GM12878 (cell line): ENCODE measurements around the gene PDZD7. TPM values are rescaled to one million over a fixed set of nuclear protein-coding genes. Genes with fewer than 3 reads are reported as not detected.
A peak's percentile ranks its signal among the peaks of the same experiment; 100 is the strongest.

Experiments
- ATAC-seq: fragments of 200-7000 bp; cut with Tn5 transposase; 3 replicates; pipeline ENCODE4 v1.9.1; 2020; ENCODE audit warnings: mild to moderate bottlenecking, moderate library complexity
- BruUV-seq: library from RNA; stranded (reverse); fragments of 400-500 nt; replicated peaks from 2 replicates; lab custom pipeline; 2021; lab: Mats Ljungman, UMichigan
- CTCF ChIA-PET: fragments of 300-600 bp; sonication (Branson Sonifier 250); formaldehyde crosslinking; extraction: SDS; loops from one replicate; lab custom pipeline; 2021; ENCODE audit warnings: inconsistent platforms; lab: Yijun Ruan, JAX
- POLR2A ChIA-PET: fragments of 350-600 bp; formaldehyde crosslinking; extraction: SDS; loops from one replicate; lab custom pipeline; 2021; ENCODE audit warnings: inconsistent platforms; lab: Charles Lee
- RAD21 ChIA-PET: fragments of 300-600 bp; sonication (Branson Sonifier 250); formaldehyde crosslinking; loops from one replicate; lab custom pipeline; 2023; ENCODE audit warnings: antibody characterized with exemption; ENCODE audit not compliant: unreplicated experiment; lab: Charles Lee
- SMC1A ChIA-PET: fragments of 300-600 bp; sonication (Branson Sonifier 250); formaldehyde crosslinking; loops from one replicate; lab custom pipeline; 2023; ENCODE audit not compliant: unreplicated experiment, uncharacterized antibody; lab: Charles Lee
- DNase-seq: peaks from one replicate; pipeline ENCODE4 v3.0.0-alpha.2; 2011; ENCODE audit warnings: low read depth, low spot score
- FAIRE-seq: peaks from 3 replicates; lab custom pipeline; 2011; peaks lifted over from hg19 to GRCh38; lab: Jason Lieb, UNC
- H2AFZ ChIP-seq: 2 replicates; pipeline ENCODE4 v1.6.0; 2011; ENCODE audit warnings: low read depth, low read length, control low read depth; ENCODE audit not compliant: control insufficient read depth
- H3K27ac ChIP-seq: 2 replicates; pipeline ENCODE4 v1.5.1; 2011; ENCODE audit warnings: control low read depth; ENCODE audit not compliant: control insufficient read depth, insufficient read depth
- H3K27me3 ChIP-seq, 2 experiments: replicated peaks in 1 of 2; 2 replicates each; pipeline versions ENCODE4 v1.6.0 to v1.6.1; 2011; ENCODE audit warnings: low read length in 1 of 2; ENCODE audit not compliant: control insufficient read depth in 2 of 2, insufficient read depth in 2 of 2
- H3K36me3 ChIP-seq, 2 experiments: 2 replicates each; pipeline ENCODE4 v1.5.1; 2011; ENCODE audit warnings: low read length in 1 of 2; ENCODE audit not compliant: control insufficient read depth in 2 of 2, insufficient read depth in 2 of 2
- H3K4me1 ChIP-seq: 2 replicates; pipeline ENCODE4 v1.6.1; 2011; ENCODE audit warnings: mild to moderate bottlenecking, low read length, moderate library complexity, mixed read lengths; ENCODE audit not compliant: control insufficient read depth, insufficient read depth
- H3K4me2 ChIP-seq: 2 replicates; pipeline ENCODE4 v1.6.0; 2011; ENCODE audit warnings: control low read depth; ENCODE audit not compliant: control insufficient read depth, insufficient read depth
- H3K4me3 ChIP-seq: fragments of 200-600 bp; sonication (generic); 2 replicates; pipeline ENCODE4 v1.5.1; 2016
- H3K79me2 ChIP-seq: 2 replicates; pipeline ENCODE4 v1.6.0; 2011; ENCODE audit warnings: low read length; ENCODE audit not compliant: control insufficient read depth, insufficient read depth
- H3K9ac ChIP-seq: 2 replicates; pipeline ENCODE4 v1.8.0; 2011; ENCODE audit warnings: low read length, control low read depth, mixed read lengths; ENCODE audit not compliant: control insufficient read depth, insufficient read depth
- H3K9me3 ChIP-seq: replicated peaks from 3 replicates; pipeline ENCODE4 v1.5.1; 2011; ENCODE audit warnings: mild to moderate bottlenecking, low read length; ENCODE audit not compliant: control insufficient read depth, insufficient read depth
- H4K20me1 ChIP-seq: 2 replicates; pipeline ENCODE4 v1.6.0; 2011; ENCODE audit not compliant: control insufficient read depth, insufficient read depth
- IKZF1 ChIP-seq: fragments of 450-650 bp; conservative IDR thresholded peaks from 2 replicates; pipeline ENCODE4 v1.6.1; 2017; ENCODE audit warnings: antibody characterized with exemption, mild to moderate bottlenecking
- JUNB ChIP-seq: IDR thresholded peaks from 2 replicates; pipeline ENCODE4 v1.6.1; 2016; ENCODE audit warnings: antibody characterized with exemption, mild to moderate bottlenecking
- MEF2B ChIP-seq: fragments of 450-650 bp; IDR thresholded peaks from 2 replicates; pipeline ENCODE4 v1.6.1; 2018; ENCODE audit warnings: mild to moderate bottlenecking, moderate library complexity; ENCODE audit not compliant: partially characterized antibody, poor library complexity, severe bottlenecking
- POLR2AphosphoS2 ChIP-seq: IDR thresholded peaks from 2 replicates; pipeline ENCODE4 v1.6.1; 2011; ENCODE audit warnings: low read depth, mild to moderate bottlenecking, low read length, improper control_type of control experiment, moderate library complexity
- RUNX3 ChIP-seq: IDR thresholded peaks from 2 replicates; pipeline ENCODE4 v1.6.1; 2012; ENCODE audit warnings: low read length, inconsistent platforms
- SPI1 ChIP-seq: IDR thresholded peaks from 2 replicates; pipeline ENCODE4 v1.6.1; 2011; ENCODE audit warnings: low read depth, mild to moderate bottlenecking, low read length, moderate library complexity, borderline replicate concordance; ENCODE audit not compliant: insufficient read depth
- SUZ12 ChIP-seq: fragments of 200-600 bp; sonication (generic); IDR thresholded peaks from one replicate; pipeline ENCODE4 v1.6.1; 2018; ENCODE audit warnings: antibody characterized with exemption, mild to moderate bottlenecking; ENCODE audit not compliant: unreplicated experiment
- TCF3 ChIP-seq: IDR thresholded peaks from 2 replicates; pipeline ENCODE4 v1.6.1; 2012; ENCODE audit warnings: low read depth, mild to moderate bottlenecking, low read length, borderline replicate concordance; ENCODE audit not compliant: insufficient read depth
- WGBS: methylation state at CpG from one replicate; pipeline ENCODE4 v1.1.6; 2016; ENCODE audit warnings: low lambda C conversion rate; ENCODE audit not compliant: insufficient replicate concordance, insufficient coverage; ENCODE audit errors: missing lambda C conversion rate; 5-methylcytosine and 5-hydroxymethylcytosine counted together
- in situ Hi-C: fragments of 300-500 bp; cut with MboI; formaldehyde crosslinking; loops from 9 replicates; pipeline ENCODE4 v1.14.3; 2018; ENCODE audit warnings: mixed read lengths
- intact Hi-C: fragments of 100-400 bp; cut with micrococcal nuclease; formaldehyde crosslinking; loops from one replicate; pipeline ENCODE4 v1.14.2; 2022; ENCODE audit not compliant: unreplicated experiment
- polyA plus RNA-seq, 11 experiments: library from polyadenylated mRNA; depleted of rRNA in 4 of 11; unstranded in 6 of 11; stranded (reverse) in 5 of 11; fragments of >200 nt; fragmentation: Nextera tagmentation in 4 of 11; fragmentation: Illumina TruSeq in 1 of 11; extraction: Ambion mirVana in 4 of 11; extraction: Trizol in 1 of 11; gene quantifications; 1 replicate in 1 of 11; 2 replicates in 10 of 11; pipeline versions ENCODE4 v1.2.1 to v1.2.3, GENCODE V29; 2011 to 2016; ENCODE audit warnings: inconsistent platforms in 2 of 11, missing spikeins in 2 of 11, low read depth in 1 of 11
- total RNA-seq, 4 experiments: library from RNA; depleted of rRNA in 3 of 4; stranded (reverse); fragments of >200 nt in 3 of 4; fragmentation: Illumina TruSeq in 1 of 4; extraction: Trizol in 1 of 4; gene quantifications; 2 replicates each; pipeline versions ENCODE4 v1.2.1 to v1.2.3, GENCODE V29; 2013 to 2021
- TF ChIP-seq, protein P1 (sequence below): fragments of 450-650 bp; IDR thresholded peaks from 2 replicates; pipeline ENCODE4 v1.6.1; 2017; ENCODE audit warnings: antibody characterized with exemption, mild to moderate bottlenecking, moderate library complexity
- TF ChIP-seq, protein P2 (sequence below): fragments of 450-650 bp; IDR thresholded peaks from 2 replicates; pipeline ENCODE4 v1.6.1; 2017; ENCODE audit warnings: low read depth, mild to moderate bottlenecking, moderate library complexity

Gene PDZD7
- total and polyA plus RNA-seq, 10 of the 15 experiments (the other 5 are each of a cell fraction or from before 2014, with no cell fraction given): 0.01 to 0.20 (median 0.03) TPM; not detected in 7

DNA sequence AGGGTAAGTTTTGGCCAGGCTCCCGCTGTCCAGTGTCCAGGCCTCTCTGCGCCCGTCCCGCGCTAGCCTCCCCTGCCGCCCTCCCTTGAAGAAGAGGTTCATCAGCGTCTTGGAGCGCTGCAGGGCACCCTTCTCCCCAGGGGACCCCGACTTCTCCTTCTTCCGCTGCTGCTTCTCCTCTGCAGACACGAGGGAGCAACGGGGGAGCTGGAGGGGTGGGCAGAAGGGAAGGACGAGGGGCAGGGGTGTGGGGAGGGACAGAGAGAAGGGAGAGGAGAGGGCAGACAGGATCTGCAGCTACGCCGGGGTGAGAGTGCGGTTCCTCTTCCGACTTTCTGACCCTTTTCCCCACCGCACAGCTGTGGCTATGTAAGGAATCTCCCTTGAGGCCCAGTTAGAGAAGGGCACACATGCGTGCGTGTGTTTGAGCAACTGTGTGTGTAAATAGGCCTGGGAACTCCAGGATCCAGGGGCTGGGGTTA is 12.8 kb downstream of the PDZD7 start:
- no peak overlapping the region for H3K4me3 ChIP-seq
- no peak overlapping the region for H3K27ac ChIP-seq
- TF ChIP-seq RUNX3: peak; percentile 43; the same call in 1 of the 2 replicates
- TF ChIP-seq, protein P1, sequence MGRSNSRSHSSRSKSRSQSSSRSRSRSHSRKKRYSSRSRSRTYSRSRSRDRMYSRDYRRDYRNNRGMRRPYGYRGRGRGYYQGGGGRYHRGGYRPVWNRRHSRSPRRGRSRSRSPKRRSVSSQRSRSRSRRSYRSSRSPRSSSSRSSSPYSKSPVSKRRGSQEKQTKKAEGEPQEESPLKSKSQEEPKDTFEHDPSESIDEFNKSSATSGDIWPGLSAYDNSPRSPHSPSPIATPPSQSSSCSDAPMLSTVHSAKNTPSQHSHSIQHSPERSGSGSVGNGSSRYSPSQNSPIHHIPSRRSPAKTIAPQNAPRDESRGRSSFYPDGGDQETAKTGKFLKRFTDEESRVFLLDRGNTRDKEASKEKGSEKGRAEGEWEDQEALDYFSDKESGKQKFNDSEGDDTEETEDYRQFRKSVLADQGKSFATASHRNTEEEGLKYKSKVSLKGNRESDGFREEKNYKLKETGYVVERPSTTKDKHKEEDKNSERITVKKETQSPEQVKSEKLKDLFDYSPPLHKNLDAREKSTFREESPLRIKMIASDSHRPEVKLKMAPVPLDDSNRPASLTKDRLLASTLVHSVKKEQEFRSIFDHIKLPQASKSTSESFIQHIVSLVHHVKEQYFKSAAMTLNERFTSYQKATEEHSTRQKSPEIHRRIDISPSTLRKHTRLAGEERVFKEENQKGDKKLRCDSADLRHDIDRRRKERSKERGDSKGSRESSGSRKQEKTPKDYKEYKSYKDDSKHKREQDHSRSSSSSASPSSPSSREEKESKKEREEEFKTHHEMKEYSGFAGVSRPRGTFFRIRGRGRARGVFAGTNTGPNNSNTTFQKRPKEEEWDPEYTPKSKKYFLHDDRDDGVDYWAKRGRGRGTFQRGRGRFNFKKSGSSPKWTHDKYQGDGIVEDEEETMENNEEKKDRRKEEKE: no peak
- TF ChIP-seq SPI1: 0 out of 2 replicates have a peak, but pooled peaks have one; percentile 1
- no peak for TF ChIP-seq TCF3
- TF ChIP-seq, protein P2, sequence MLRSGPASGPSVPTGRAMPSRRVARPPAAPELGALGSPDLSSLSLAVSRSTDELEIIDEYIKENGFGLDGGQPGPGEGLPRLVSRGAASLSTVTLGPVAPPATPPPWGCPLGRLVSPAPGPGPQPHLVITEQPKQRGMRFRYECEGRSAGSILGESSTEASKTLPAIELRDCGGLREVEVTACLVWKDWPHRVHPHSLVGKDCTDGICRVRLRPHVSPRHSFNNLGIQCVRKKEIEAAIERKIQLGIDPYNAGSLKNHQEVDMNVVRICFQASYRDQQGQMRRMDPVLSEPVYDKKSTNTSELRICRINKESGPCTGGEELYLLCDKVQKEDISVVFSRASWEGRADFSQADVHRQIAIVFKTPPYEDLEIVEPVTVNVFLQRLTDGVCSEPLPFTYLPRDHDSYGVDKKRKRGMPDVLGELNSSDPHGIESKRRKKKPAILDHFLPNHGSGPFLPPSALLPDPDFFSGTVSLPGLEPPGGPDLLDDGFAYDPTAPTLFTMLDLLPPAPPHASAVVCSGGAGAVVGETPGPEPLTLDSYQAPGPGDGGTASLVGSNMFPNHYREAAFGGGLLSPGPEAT: 0 out of 2 replicates have a peak, but pooled peaks have one; percentile 20
- TF ChIP-seq IKZF1: 0 out of 2 replicates have a peak, but pooled peaks have one; percentile 8
- TF ChIP-seq POLR2AphosphoS2: no peak
- TF ChIP-seq JUNB: no peak
- peak; percentile 85 for TF ChIP-seq SUZ12
- peak; percentile 45 for TF ChIP-seq MEF2B
- H3K36me3 ChIP-seq: no peaks in the 10 kb centered on the region
- no TSS peak for BruUV-seq
- no peak for FAIRE-seq
- ChIA-PET SMC1A (no interaction called here), RAD21 (interaction anchor here (1.1 to 2.6 kb wide), 9 partner anchors 11 to 124 kb away, joined by 3 to 13 read pairs (median 6); partner anchors contain the start of genes PDZD7 and SFXN3), POLR2A (interaction anchor here (0.8 kb wide), 1 partner anchor 25 kb away, joined by 3 read pairs; no protein-coding TSS in a partner anchor), CTCF (interaction anchor here (0.6 to 6.8 kb wide), 14 partner anchors 11 to 675 kb away, joined by 3 to 91 read pairs (median 15); partner anchors contain the start of genes LZTS2, PDZD7 and SFXN3)
- intact Hi-C loops (no loop called here), in situ Hi-C loops (no loop called here)
- peaks cover 10% of the 10 kb centered on the region in 2 experiments for H3K27me3 ChIP-seq
- peak; percentile 33 for ATAC-seq
- peaks cover 10% of the 10 kb centered on the region for H3K4me1 ChIP-seq
- no peak overlapping the region for H3K9ac ChIP-seq
- WGBS: 1% methylated on average over 17 of the region's 20 CpGs
- no peaks in the 10 kb centered on the region for H3K9me3 ChIP-seq
- H2AFZ ChIP-seq: peak overlapping the region; percentile 41
- no peak for DNase-seq
- H4K20me1 ChIP-seq: no peaks in the 10 kb centered on the region
- H3K4me2 ChIP-seq: peak overlapping the region; percentile 48
- no peaks in the 10 kb centered on the region for H3K79me2 ChIP-seq
